CD4-positive, alpha-beta T cell (primary cell): ENCODE results near the gene HTR6. TPM values are rescaled to one million over a fixed set of nuclear protein-coding genes. Genes with fewer than 3 reads are reported as not detected.

Experiments
- ATAC-seq: fragments of 200-7000 bp; cut with Tn5 transposase; one replicate; pipeline ENCODE4 v1.10.0; 2022; ENCODE audit warnings: mild to moderate bottlenecking; ENCODE audit not compliant: poor library complexity
- CTCF ChIA-PET: fragments of 350-600 bp; sonication (Branson Sonifier 250); formaldehyde crosslinking; loops from one replicate; lab custom pipeline; 2021; ENCODE audit warnings: antibody characterized with exemption, inconsistent platforms; lab: Charles Lee
- POLR2A ChIA-PET: fragments of 350-600 bp; sonication (Branson Sonifier 250); formaldehyde crosslinking; loops from one replicate; lab custom pipeline; 2021; ENCODE audit warnings: antibody characterized with exemption, inconsistent platforms; lab: Charles Lee
- DNase-seq, 14 experiments: peaks; one replicate each; pipeline ENCODE4 v3.0.0-alpha.2; 2013 to 2020; ENCODE audit warnings: mixed read lengths in 2 of 14
- H3K27ac ChIP-seq, 2 donors: one replicate each; pipeline versions ENCODE4 v1.5.1 to v1.7.0; 2013; ENCODE audit warnings: low read length in 2 of 2, low read depth in 1 of 2, mild to moderate bottlenecking in 1 of 2
- H3K27me3 ChIP-seq, 2 experiments: 1 replicate in 1 of 2; 2 replicates in 1 of 2; pipeline versions ENCODE4 v1.6.1 to v1.7.0; 2013; ENCODE audit warnings: low read length in 2 of 2, control low read depth in 1 of 2, mild to moderate bottlenecking in 1 of 2, moderate library complexity in 1 of 2; ENCODE audit not compliant: insufficient read depth in 2 of 2, control insufficient read depth in 1 of 2
- H3K36me3 ChIP-seq: one replicate; pipeline ENCODE4 v1.6.1; 2013; ENCODE audit warnings: low read length, control low read depth; ENCODE audit not compliant: insufficient read depth
- H3K4me1 ChIP-seq: one replicate; pipeline ENCODE4 v1.6.1; 2013; ENCODE audit warnings: low read length, control low read depth; ENCODE audit not compliant: insufficient read depth
- H3K4me3 ChIP-seq: one replicate; pipeline ENCODE4 v1.5.1; 2013; ENCODE audit warnings: mild to moderate bottlenecking, low read length, moderate library complexity
- H3K9me3 ChIP-seq, 2 experiments: 1 replicate in 1 of 2; 2 replicates in 1 of 2; pipeline versions ENCODE4 v1.6.1 to v1.7.0; 2013; ENCODE audit warnings: low read length in 2 of 2, mild to moderate bottlenecking in 2 of 2, control low read depth in 1 of 2, moderate library complexity in 1 of 2; ENCODE audit not compliant: control insufficient read depth in 1 of 2, insufficient read depth in 1 of 2
- H3K27ac Mint-ChIP-seq: one replicate; pipeline ENCODE4 v1.8.0; 2020; ENCODE audit warnings: mixed read lengths
- H3K27me3 Mint-ChIP-seq: one replicate; pipeline ENCODE4 v1.8.0; 2021; ENCODE audit warnings: mixed read lengths
- H3K36me3 Mint-ChIP-seq: one replicate; pipeline ENCODE4 v1.8.0; 2021; ENCODE audit warnings: low read depth, mixed read lengths
- H3K4me1 Mint-ChIP-seq: one replicate; pipeline ENCODE4 v1.8.0; 2021; ENCODE audit warnings: low read depth, mixed read lengths
- H3K4me3 Mint-ChIP-seq: one replicate; pipeline ENCODE4 v1.8.0; 2020; ENCODE audit warnings: mild to moderate bottlenecking, mixed read lengths
- H3K9me3 Mint-ChIP-seq: one replicate; pipeline ENCODE4 v1.8.0; 2020; ENCODE audit warnings: mixed read lengths
- intact Hi-C, 2 experiments: fragments of 100-400 bp; cut with DNase I in 1 of 2; cut with micrococcal nuclease in 1 of 2; formaldehyde crosslinking; loops; one replicate each; pipeline versions ENCODE4 v1.15.1 to v1.9.0; 2023 to 2025; cut with DNase I, micrococcal nuclease
- total RNA-seq, 174 experiments: library from RNA in 2 of 174; stranded (reverse) in 2 of 174; gene quantifications; one replicate each; pipeline ENCODE4 v1.2.3 and lab custom pipeline; 2021 to 2026
- TF ChIP-seq, protein P1 (sequence below): fragments of 200-600 bp; IDR thresholded peaks from one replicate; pipeline ENCODE4 v1.8.0; 2022; ENCODE audit warnings: antibody characterized with exemption, mild to moderate bottlenecking

HTR6 gene
- total RNA-seq, 2 experiments from 2014 or later = 2.1 to 2.2 TPM

DNA sequence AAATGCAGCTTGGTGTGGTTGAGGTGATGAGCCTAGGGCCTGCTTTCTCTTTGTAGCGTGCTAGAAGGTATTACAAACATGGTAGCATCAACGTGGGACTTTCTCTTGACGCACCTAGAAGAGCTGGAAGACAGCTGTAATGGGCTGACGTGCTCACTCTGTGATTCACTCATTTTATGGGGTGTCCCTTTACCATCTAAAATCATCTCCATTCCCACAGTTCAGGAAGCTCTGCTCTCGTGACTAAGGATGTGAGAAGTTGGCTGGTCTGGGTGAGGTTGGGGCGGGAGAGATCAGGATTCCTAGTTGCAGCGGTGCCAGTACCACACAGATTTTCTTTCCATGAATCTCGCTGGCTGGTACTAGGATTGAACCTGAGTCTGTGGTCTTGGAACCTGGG, 4.2 kb downstream of the HTR6 start:
- ATAC-seq = no peak
- TF ChIP-seq, protein P1, sequence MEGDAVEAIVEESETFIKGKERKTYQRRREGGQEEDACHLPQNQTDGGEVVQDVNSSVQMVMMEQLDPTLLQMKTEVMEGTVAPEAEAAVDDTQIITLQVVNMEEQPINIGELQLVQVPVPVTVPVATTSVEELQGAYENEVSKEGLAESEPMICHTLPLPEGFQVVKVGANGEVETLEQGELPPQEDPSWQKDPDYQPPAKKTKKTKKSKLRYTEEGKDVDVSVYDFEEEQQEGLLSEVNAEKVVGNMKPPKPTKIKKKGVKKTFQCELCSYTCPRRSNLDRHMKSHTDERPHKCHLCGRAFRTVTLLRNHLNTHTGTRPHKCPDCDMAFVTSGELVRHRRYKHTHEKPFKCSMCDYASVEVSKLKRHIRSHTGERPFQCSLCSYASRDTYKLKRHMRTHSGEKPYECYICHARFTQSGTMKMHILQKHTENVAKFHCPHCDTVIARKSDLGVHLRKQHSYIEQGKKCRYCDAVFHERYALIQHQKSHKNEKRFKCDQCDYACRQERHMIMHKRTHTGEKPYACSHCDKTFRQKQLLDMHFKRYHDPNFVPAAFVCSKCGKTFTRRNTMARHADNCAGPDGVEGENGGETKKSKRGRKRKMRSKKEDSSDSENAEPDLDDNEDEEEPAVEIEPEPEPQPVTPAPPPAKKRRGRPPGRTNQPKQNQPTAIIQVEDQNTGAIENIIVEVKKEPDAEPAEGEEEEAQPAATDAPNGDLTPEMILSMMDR = no peak
- Histone ChIP-seq H3K9me3 (no peaks in the 10 kb centered on the region), H3K4me3 (no peak overlapping the region), H3K27me3 (peaks cover 10% of the 10 kb centered on the region in 2 experiments), H3K4me1 (peaks cover 18% of the 10 kb centered on the region), H3K36me3 (no peaks in the 10 kb centered on the region), H3K27ac (no peak overlapping the region)
- ChIA-PET CTCF (interaction anchor here (1.2 kb wide), 1 partner anchor 15 kb away, joined by 3 read pairs; no protein-coding TSS in a partner anchor), POLR2A (interaction anchor here (1.1 kb wide), 1 partner anchor 18 kb away, joined by 3 read pairs; no protein-coding TSS in a partner anchor)
- H3K27me3 Mint-ChIP-seq = peaks cover 42% of the 10 kb centered on the region
- no peak overlapping the region for H3K27ac Mint-ChIP-seq
- no peaks in the 10 kb centered on the region for H3K9me3 Mint-ChIP-seq
- intact Hi-C loops = loop anchor here in 1 of 2 experiments (10.0 kb wide), 1 partner anchor 376 kb away; no protein-coding TSS in a partner anchor
- H3K4me3 Mint-ChIP-seq = no peak overlapping the region
- DNase-seq = no peak
- H3K4me1 Mint-ChIP-seq = peaks cover 28% of the 10 kb centered on the region
- no peaks in the 10 kb centered on the region for H3K36me3 Mint-ChIP-seq

DNA sequence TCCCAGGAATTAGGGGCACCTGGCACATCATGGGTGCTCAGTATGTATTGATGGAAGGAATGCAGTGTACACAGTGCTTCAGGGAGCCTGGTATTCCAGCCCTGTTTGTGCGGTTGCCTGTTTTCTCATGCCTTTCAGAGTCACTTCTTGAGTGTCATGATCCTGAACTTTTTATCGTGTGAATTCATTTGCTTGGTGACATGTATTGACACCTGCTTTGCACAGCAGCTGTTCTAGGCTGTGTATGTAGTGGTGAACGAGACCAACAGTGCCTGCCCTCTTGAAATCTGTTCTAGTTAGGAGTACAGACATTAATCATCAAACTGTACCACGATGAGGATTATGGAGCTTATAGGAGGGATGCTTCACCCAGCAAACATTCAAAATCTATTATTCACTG, 6.1 kb downstream of the HTR6 start:
- Histone ChIP-seq H3K4me3 (no peak overlapping the region), H3K36me3 (no peaks in the 10 kb centered on the region), H3K27me3 (peaks cover 0 to 8% of the 10 kb centered on the region in 2 experiments), H3K9me3 (no peaks in the 10 kb centered on the region), H3K27ac (no peak overlapping the region), H3K4me1 (peaks cover 3% of the 10 kb centered on the region)
- ChIA-PET CTCF (no interaction called here), POLR2A (no interaction called here)
- H3K36me3 Mint-ChIP-seq = no peaks in the 10 kb centered on the region
- no peak overlapping the region for H3K4me3 Mint-ChIP-seq
- no peaks in the 10 kb centered on the region for H3K9me3 Mint-ChIP-seq
- H3K27ac Mint-ChIP-seq = no peak overlapping the region
- H3K4me1 Mint-ChIP-seq = peaks cover 22% of the 10 kb centered on the region
- H3K27me3 Mint-ChIP-seq = peaks cover 33% of the 10 kb centered on the region
- TF ChIP-seq, protein P1 = no peak
- no peak for ATAC-seq
- intact Hi-C loops = no loop called here
- DNase-seq = no peak

DNA sequence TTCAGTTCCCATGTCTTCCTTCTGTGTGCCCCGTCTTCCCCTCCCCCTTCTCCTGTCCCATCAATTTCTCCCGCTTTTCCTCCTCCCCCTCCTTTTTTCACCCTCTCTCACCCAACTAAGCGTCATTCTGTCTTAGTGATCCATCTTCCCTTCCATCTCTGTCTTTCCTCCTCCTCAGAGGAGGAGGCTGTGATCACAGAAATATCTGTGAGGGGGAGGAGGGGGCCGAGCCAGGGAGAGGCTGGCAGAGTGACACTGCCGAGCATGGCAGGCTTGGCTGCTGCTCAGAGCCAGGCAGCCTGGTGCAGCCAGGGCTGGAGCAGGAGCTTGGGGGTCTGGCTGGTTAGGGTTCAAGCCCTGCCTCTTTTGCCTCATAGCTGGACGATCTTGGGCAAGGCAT, 7.6 kb downstream of the HTR6 start:
- Mint-ChIP-seq H3K4me1 (peaks cover 13% of the 10 kb centered on the region), H3K4me3 (no peak overlapping the region), H3K27me3 (peaks cover 18% of the 10 kb centered on the region), H3K9me3 (no peaks in the 10 kb centered on the region), H3K36me3 (no peaks in the 10 kb centered on the region), H3K27ac (no peak overlapping the region)
- H3K4me3 ChIP-seq = no peak overlapping the region
- ChIA-PET POLR2A (no interaction called here), CTCF (interaction anchor here (1.2 kb wide), 1 partner anchor 10 kb away, joined by 4 read pairs; no protein-coding TSS in a partner anchor)
- ATAC-seq (no peak), DNase-seq (no peak)
- TF ChIP-seq, protein P1 = no peak
- no peak overlapping the region for H3K27ac ChIP-seq
- no peaks in the 10 kb centered on the region for H3K9me3 ChIP-seq
- H3K4me1 ChIP-seq = no peaks in the 10 kb centered on the region
- intact Hi-C loops = no loop called here
- H3K36me3 ChIP-seq = no peaks in the 10 kb centered on the region
- peaks cover 0 to 8% of the 10 kb centered on the region in 2 experiments for H3K27me3 ChIP-seq
